NCI-H146 (cell line): Measurements from ENCODE around the gene LDB2.
"Not testable (repeated sequence)": the region's sequence is repeated elsewhere in the genome, so short reads cannot be mapped to it uniquely, and the experiment has no call there.

Experiments
- DNase-seq: peaks from one replicate; lab custom pipeline; 2025; lab: John Stamatoyannopoulos, UW

Gene LDB2

DNA sequence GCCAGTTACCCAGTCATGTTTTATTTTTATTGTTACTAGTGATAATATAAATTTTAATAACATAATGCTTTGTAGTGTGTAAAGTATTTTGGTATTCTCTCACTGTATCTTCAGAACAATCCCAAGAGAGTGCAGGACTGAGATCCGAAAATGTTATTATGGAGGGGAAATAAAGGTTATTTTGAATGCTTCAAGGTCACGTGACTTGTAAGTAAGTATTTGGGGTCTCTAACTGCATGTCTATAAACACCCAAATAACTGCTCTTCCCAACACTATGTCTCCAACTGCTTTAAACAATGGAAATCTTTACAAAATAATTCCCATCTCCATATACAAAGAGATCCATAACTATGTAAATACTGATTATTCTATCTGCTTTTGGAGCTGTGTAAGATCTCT lies 302.2 kb downstream of the LDB2 start:
- no peak for DNase-seq

DNA sequence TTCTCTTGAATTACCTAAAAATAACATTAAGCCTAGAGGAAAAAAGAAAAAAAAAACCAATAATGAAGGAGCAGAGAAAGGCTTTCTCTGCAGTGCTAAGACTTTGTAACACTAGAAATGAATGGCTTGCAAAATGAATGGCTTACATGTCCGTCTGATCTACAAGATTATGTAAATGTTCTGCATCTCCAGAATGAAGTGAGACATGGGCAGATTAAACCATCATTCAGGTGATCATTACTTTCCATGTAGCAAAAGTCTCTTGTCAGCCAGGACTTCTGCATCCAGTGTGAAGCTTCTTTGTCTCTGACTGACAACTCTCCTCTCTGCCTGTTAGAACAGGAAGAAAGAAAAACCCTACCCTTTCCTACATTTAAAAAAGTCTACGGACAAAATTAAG lies 304.3 kb downstream of the LDB2 start:
- no peak for DNase-seq

DNA sequence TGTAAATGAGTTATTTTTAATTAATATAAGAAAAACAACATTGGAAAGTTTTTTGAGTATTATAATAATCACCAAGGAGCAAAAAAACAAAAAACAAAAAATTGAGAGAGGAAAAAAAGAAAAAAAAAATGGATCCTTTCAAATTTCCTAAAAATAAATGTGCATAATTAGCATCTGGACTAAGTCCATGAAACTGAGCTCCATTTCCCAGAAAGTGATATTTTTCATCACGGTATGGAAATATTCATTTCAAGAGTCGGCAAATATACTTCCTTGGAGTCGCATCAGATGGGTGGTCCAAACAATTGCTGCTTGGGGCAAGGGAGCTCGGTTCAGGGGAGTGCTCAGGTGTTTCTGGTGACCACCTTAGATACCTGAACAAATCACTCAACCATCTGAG lies 305.1 kb downstream of the LDB2 start:
- no peak for DNase-seq

DNA sequence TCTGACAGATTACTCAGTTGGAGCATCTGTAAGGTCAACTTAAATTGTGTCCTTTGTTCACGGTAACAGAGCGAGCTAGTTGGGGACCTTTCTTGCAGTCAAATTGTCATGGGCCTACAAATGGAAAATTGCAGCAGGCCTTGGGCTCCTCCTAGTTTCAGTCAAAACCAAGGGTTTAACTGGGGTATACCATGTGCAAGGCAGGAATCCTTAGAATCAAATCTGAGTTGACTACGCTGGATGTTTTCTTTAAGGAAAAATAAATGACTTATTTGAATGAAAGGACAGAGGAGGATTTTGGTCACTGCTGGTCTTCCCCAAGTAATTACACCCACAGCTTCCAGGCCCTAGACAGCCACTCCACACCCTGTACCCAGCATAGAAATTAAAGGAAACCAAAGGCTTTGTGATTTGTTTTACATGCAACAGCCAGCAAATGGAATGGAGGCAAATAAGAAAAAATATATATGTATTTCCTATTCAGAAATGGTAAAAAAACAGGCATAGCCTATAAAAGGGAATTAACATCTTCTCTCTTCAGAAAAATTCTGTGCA lies 307.1 kb downstream of the LDB2 start:
- DNase-seq: no peak

DNA sequence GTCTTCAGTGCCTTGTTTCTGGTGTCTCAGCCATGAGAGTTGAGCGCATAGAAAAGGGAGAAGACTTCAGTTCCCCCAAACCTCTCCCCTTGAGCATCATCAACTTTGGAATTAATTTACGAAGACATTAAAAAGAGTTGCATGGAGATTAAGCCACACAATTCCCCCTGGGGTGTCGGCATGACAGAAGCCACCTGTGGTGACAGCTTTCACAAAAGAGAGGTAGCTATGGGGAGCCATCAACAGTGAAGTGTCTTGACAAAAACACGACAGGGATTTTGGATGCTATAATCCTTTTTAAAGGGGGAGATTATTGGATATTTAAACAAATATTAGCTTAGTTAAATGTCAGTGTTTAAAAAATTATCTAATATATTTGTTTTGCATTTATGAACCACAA lies 307.6 kb downstream of the LDB2 start:
- no peak for DNase-seq

DNA sequence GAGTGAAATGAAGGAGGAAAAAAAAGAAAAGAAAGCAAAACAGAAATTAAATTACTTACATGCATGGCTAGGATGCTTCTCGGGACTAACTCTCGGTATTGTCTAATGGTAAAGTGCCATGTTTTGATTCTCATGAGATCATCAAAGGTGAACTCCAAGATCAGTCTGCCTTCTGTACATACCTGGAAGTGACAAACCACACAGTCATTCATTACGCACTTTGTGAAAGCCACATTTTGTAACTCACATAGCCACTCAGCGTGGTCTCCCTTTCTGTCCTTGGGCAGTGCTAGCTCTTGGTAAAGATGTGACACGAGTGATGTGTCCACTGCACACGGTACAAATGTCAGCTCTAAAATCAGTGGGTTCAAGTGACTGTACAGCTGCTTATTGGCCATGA lies 309.8 kb downstream of the LDB2 start:
- DNase-seq: no peak

DNA sequence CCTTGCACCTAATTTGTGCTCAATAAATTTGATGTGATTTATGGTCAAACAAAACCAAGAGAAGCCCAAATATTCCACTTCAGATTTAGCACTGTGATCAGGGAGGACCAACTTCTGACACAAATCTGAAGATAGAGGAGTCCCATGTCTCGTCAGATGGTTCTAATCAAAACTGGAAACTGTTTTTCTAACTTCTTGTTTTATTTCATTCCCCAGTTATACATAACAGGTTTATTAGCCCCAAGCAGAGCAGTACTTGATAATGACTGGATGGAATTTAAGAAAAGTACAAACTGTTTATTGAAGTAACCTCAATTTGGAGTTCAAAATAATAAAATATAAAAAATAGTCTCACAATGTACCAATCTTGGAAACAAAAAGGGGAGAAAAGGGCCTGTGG lies 310.3 kb downstream of the LDB2 start:
- no peak for DNase-seq

DNA sequence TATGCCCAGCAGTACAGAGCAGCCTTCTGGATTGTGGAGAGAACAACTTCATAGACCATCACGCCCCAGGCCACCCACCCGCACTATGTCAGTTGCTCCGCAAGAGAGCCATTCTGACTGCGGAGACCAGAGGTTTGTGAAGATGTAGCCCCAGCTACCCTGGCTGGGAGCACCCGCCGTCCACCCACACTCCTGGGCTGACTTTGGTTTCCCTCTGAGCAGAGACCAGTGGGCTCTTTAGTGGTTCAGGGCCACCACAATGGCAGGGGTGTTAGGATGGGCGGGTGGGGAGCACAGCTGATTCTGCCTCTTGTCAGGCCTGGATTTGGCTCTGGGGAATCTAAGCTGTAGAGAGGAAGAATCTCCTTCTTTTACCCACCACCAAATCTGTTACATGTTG lies 313.4 kb downstream of the LDB2 start:
- DNase-seq: no peak

DNA sequence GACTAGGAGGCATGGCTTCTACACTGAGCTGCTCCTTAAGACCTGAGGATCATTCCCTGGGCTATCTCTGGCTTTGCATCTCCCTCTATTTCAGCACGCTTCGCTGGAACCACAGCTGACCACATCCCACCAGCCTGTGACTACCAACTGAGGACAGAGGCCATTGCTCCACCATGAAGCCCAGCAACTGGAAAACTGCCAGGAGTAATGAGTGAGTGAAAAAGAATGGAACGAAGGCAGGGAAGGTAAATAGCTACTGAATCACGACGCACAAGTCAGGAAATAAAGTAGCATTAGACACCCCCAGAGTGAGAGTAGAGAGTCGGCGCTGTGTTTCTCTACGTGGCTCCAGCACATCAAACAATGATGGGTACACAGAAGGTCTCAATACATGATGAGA lies 314.7 kb downstream of the LDB2 start:
- DNase-seq: no peak

DNA sequence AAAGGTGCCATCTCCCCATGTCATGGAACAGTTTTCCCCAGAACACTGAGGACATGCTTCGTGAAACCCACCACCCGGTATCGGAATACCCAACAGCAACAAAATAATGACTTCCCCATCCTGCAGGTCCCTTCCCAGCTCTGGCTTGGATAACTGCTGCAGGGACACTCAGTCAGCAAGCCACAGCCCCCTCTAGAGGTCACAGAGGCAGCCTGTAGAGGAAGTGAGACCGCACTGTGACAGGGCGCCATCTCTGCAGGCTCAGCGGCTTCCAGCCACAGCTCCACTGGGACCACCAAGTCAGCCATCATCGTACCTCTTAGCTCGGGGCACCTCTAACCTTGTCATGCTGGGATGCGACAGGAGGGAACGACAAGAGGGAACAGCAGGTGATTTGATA lies 315.9 kb downstream of the LDB2 start:
- no peak for DNase-seq

DNA sequence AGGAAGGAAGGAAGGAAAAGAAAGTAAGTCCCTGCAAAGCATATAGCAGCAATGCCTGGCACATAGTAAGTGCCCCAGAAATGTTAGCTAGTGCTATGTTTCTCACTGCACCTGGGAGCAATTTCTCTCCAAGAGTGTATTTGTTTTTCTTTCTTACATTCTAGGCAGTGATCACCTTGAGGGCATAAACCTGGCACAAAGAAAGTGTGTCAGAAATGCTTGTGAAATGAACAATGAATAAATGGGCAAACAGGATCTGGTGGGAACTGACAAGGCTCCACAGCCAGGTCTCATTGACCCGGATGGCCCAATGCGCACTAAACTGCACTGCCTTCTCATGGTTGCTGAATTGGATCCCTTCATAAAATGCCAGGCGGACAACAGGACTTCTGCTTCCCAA lies 316.4 kb downstream of the LDB2 start:
- no peak for DNase-seq

DNA sequence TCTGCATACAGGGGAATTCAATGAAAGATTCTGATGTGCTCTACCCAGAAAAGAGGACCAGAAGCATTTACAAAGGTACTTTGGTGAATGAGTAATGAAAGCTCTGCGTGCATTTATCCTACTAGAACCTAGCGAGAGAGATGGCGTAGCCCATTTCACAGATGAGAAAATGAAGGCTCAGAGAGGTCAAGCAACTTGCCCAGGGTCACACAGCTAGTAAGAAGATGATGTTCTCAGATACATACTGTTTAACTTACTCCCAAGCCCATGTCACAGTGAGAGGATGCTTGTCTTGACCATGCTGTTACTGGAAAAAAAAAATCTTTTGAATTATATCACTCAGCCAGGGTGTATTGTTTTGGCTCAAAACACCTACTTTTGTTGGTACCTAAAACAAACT lies 317.3 kb downstream of the LDB2 start:
- no peak for DNase-seq

DNA sequence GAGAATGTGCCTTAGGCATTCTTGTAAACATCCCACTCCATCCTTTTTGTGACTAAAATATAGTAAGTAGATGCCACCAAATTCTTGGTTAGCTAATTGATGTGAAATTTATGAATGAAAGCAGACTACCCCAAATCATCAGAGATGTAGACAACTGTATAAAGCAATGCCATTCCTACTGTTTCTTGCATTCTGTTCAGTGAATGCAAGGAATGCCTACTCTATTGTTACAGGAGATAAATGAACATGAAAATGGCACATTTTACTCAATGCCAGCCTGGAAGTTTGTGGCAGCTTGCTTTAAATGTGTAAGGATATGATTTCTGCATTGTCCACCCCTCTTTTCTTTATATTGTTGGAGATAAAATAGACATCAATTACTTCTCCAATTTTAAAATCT lies 317.9 kb downstream of the LDB2 start:
- DNase-seq: no peak

DNA sequence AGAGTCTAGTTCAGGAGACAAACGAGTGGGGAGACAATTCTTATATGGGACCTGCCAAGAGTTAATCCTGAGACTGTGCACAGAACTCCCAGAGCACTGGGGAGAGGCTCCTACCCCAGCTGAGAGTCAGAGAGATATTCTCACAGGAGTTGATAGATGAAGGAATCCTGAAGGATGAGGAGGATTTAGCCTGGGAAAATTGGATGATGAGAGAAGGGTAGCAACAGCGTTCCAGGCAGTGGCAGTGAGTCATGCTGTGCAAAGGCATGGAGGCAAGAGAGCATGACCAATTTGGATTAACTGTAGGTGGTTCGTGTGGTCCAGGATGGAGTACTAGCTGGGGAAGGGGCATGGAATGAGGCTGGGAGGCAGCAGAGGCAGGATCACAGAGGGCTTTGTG lies 318.6 kb downstream of the LDB2 start:
- DNase-seq: no peak

DNA sequence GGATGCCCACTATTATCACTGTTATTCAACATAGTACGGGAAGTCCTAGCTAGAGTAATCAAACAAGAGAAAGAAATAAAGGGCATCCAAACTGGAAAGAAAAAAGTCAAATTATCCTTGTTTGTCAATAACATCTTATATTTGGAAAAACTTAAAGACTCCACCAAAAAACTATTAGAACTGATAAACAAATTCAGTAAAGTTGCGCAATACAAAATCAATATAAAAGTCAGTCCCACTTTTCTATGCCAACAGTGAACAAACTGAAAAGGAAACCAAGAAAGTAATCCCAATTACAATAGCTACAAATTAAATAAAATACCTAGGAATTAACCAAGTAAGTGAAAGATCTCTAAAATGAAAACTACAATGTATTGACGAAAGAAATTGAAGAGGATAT lies 321.3 kb downstream of the LDB2 start:
- no peak for DNase-seq

DNA sequence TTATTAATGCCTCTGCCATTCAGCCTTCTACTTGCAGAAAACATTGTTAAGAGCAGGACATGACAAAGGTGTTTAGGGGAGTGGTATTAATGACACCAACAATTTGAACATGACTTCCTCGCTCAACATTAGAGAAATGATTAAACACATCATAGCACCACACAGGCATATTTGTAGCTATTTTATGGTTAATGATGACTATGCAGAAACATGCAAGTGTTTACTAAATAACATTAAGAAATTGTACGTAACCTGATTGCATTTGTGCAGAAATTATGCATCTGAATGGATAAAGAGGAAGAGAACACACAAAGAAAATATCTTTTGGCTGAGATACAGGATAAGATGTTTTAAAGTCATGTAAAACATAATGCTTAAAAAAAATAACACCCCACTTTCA lies 323.5 kb downstream of the LDB2 start:
- DNase-seq: no peak

DNA sequence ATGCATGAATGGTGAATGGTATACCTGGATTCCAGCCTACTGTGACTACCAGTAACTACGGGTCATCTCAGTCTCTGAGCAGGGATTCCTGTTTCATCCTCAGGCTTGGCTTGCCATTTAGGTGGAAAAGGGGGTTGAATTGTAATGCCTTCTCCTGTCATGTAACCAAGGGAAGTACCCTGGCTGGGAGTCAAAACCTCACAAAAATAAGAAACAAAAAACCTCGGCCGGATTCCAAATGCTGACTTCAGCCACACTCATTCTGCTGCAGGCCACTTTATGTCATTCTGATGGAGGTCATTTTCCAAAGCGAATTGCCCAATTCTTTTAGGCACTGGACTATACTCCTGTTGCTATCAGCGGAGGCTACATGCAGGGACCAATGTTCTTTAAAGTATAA lies 324.7 kb downstream of the LDB2 start:
- no peak for DNase-seq

DNA sequence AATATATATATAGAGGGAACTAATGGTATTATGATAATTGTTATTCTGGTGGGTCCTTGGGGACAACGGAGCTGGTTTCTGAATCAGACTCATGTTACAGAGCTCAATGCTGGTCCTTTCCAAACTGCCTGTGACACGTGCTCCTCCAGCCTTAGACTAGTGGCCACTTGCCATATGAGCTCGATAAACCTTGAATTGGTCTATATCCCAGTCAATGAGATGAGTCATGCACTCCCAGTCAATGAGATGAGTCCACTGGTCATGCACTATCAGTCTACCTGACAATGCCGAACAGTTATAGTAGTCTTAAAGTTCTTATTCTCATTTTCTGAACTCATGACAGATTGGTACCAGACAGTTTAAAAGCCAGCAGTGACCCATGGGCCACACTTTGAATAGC lies 325.2 kb downstream of the LDB2 start:
- DNase-seq: no peak

DNA sequence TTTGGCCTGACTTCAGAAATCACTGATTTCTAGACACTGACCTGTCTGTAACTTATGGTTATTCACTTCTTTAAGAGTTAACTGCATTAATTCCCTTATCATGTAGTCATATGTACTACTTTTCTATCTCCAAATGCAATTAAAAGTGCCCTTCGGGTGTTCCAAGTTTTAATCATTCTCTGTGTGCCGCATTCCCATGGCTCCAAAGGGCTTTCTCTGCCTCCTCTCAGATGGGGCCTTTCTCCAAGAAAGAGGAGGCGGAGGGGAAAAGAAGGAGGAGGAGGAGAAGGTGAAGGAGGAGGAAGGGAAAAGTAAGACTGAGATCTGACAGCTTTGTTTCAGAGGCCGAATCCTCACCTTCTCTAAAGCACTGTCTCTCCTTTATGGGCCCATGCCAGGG lies 325.8 kb downstream of the LDB2 start:
- no peak for DNase-seq

DNA sequence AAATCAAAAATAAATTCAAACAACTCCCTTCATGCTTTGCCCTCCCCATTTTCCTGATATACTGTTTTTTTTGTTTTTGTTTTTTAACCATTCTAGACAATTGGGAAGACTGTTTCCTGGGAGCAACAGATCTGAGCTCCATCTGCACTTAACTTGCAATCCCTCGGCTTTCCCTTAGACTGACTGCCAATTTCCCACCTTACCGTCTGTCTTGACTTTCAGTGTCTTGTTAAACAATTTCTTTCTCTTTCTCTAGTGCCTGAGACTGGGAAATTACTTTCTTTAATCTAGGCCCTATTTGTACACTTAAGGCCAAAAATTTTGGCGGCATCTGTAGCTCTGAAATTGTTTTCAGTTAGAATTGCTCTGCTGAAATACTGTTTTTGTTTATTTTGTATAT lies 326.3 kb downstream of the LDB2 start:
- DNase-seq: no peak

DNA sequence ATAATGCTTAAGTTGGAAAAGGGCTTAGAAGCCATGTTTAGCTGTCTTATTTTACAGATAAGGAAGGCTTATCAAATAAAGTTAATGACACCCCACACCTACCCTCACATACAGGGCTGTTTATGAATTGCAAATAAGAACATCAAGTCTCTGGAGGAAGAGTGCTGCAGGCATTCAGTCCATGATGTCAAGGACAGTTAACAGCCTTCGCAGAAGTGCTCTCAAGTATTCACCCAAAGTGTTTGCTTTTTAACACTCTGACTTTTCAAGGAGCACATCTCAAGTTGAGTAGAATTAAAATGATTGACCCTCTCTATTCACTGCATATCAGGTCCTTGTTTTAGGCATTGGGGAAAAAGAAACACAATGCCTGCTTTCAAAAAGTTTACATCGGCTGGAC lies 328.7 kb downstream of the LDB2 start:
- no peak for DNase-seq

DNA sequence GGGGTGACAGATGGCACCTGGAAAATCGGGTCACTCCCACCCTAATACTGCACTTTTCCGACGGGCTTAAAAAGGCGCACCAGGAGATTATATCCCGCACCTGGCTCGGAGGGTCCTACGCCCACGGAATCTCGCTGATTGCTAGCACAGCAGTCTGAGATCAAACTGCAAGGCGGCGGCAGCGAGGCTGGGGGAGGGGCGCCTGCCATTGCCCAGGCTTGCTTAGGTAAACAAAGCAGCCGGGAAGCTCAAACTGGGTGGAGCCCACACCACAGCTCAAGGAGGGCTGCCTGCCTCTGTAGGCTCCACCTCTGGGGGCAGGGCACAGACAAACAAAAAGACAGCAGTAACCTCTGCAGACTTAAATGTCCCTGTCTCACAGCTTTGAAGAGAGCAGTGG lies 341.1 kb downstream of the LDB2 start:
- not testable (repeated sequence) for DNase-seq

DNA sequence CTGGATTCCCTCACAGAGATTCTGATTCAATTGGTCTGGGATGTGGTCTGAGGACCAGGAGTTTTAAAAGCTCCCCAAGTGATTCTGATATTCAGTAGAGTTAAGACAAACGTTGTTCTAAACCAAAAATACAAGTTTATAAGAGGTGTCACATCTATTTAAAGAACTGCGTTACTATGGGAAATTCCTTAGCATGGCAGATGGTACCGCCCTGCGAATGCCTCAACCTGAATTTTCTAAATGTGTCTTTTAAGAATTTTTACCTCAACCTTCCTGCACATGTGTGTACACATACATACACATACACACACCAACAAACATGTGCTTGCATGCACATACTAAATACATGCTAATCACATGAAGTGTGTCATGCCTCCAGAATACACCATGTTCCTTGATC lies 343.3 kb downstream of the LDB2 start:
- DNase-seq: no peak

DNA sequence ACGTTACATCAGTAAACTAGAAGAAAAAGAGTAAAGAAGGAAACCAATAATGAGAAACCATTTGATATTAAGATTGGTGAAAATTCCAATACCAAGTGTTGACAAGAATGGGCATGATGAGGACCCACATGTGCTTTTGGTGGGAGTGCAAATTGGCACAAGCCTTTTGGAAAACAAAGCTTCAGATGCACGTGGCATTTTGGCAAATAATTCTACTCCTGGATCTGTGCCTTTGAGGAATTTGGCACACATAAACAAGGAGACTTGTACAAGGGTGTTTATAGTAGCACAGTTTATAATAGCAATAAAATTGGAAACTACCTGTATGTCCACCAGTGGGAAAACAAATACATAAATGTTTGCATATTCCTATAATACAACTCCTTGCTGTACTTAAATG lies 347.9 kb downstream of the LDB2 start:
- DNase-seq: no peak

DNA sequence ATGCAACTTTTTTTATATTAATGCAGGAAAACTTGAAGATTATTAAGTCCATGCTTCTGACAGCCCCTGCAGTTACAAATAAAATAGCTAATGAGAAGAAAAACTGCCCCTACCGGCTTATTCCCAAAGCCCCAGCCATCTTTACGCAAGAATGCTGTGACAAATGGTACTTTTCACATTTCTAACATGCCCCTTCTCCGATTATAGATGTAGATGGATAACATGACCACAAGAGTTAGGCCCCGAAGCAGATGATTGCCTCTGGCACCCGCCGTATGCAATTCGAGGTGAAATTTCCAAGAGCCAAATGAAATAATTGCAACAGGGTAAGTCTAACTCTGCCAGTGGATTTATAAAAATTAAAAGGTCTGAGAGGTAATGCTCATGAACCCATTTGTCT lies 352.8 kb downstream of the LDB2 start:
- DNase-seq: no peak
